GM23338 (cell line): ENCODE data around the gene ERC2. TPM values are rescaled to one million over a fixed set of nuclear protein-coding genes. Genes with fewer than 3 reads are reported as not detected.

ENCODE experiments used
- ATAC-seq: fragments of 200-7000 bp; cut with Tn5 transposase; 3 replicates; pipeline ENCODE4 v1.9.1; 2020
- DNase-seq: peaks from one replicate; pipeline ENCODE4 v3.0.0-alpha.2; 2015; ENCODE audit warnings: low spot score
- H2AFZ ChIP-seq: fragments of 200-600 bp; sonication (generic); 2 replicates; pipeline ENCODE4 v1.8.0; 2016; ENCODE audit warnings: antibody characterized with exemption, mild to moderate bottlenecking, moderate library complexity
- H3F3A ChIP-seq: fragments of 200-600 bp; sonication (generic); replicated peaks from 2 replicates; pipeline ENCODE4 v1.8.0; 2017; ENCODE audit warnings: antibody characterized with exemption, mixed run types, low read depth
- H3K27ac ChIP-seq: fragments of 200-600 bp; sonication (generic); 2 replicates; pipeline ENCODE4 v1.6.1; 2016; ENCODE audit warnings: low read depth
- H3K27me3 ChIP-seq: fragments of 200-600 bp; sonication (generic); 2 replicates; pipeline ENCODE4 v1.8.0; 2016; ENCODE audit warnings: mild to moderate bottlenecking, mixed run types, moderate library complexity; ENCODE audit not compliant: insufficient read depth
- H3K36me3 ChIP-seq: fragments of 200-600 bp; sonication (generic); 2 replicates; pipeline ENCODE4 v1.8.0; 2016; ENCODE audit warnings: mild to moderate bottlenecking; ENCODE audit not compliant: insufficient read depth
- H3K4me1 ChIP-seq: fragments of 200-600 bp; sonication (generic); 2 replicates; pipeline ENCODE4 v1.8.0; 2016; ENCODE audit warnings: mild to moderate bottlenecking, moderate library complexity; ENCODE audit not compliant: insufficient read depth
- H3K4me2 ChIP-seq: fragments of 200-600 bp; sonication (generic); 2 replicates; pipeline ENCODE4 v1.7.1; 2017; ENCODE audit warnings: mixed run types
- H3K4me3 ChIP-seq: fragments of 200-600 bp; sonication (generic); 2 replicates; pipeline ENCODE4 v1.6.1; 2016; ENCODE audit warnings: mixed run types
- H3K79me2 ChIP-seq: fragments of 200-600 bp; sonication (generic); replicated peaks from 2 replicates; pipeline ENCODE4 v1.8.0; 2017; ENCODE audit warnings: mild to moderate bottlenecking; ENCODE audit not compliant: insufficient read depth
- H3K9me2 ChIP-seq: fragments of 200-600 bp; sonication (generic); 2 replicates; pipeline ENCODE4 v1.8.0; 2017; ENCODE audit not compliant: insufficient read depth
- H4K20me1 ChIP-seq: fragments of 200-600 bp; sonication (generic); replicated peaks from 2 replicates; pipeline ENCODE4 v1.8.0; 2017; ENCODE audit warnings: mild to moderate bottlenecking; ENCODE audit not compliant: insufficient read depth
- H3K27ac Mint-ChIP-seq: 2 replicates; pipeline ENCODE4 v1.8.0; 2020; ENCODE audit warnings: inconsistent platforms, mild to moderate bottlenecking, moderate library complexity, mixed read lengths
- H3K27me3 Mint-ChIP-seq: 3 replicates; pipeline ENCODE4 v1.8.0; 2022; ENCODE audit warnings: low read depth, mild to moderate bottlenecking, moderate library complexity, mixed read lengths, inconsistent platforms; ENCODE audit not compliant: insufficient read depth, poor library complexity
- H3K36me3 Mint-ChIP-seq: 3 replicates; pipeline ENCODE4 v1.8.0; 2021; ENCODE audit warnings: low read depth, mild to moderate bottlenecking, inconsistent platforms, moderate library complexity, mixed read lengths
- H3K4me1 Mint-ChIP-seq: 3 replicates; pipeline ENCODE4 v1.8.0; 2020; ENCODE audit warnings: mild to moderate bottlenecking, inconsistent platforms, mixed read lengths
- H3K4me3 Mint-ChIP-seq: 3 replicates; pipeline ENCODE4 v1.8.0; 2021; ENCODE audit warnings: moderate library complexity, mild to moderate bottlenecking, inconsistent platforms, mixed read lengths
- H3K9me3 Mint-ChIP-seq: 3 replicates; pipeline ENCODE4 v1.8.0; 2020; ENCODE audit warnings: moderate library complexity, mild to moderate bottlenecking, inconsistent platforms, mixed read lengths
- CREB1 ChIP-seq: fragments of 250-450 bp; sonication (Bioruptor Pico); IDR thresholded peaks from 2 replicates; pipeline ENCODE4 v1.5.0; 2020; ENCODE audit warnings: low read depth, mild to moderate bottlenecking, moderate library complexity
- CTCF ChIP-seq, 2 experiments: fragments of 200-600 bp in 1 of 2; sonication (generic) in 1 of 2; conservative IDR thresholded peaks; 2 replicates each; pipeline versions ENCODE4 v1.5.1 to v1.6.1; 2016 to 2017; ENCODE audit warnings: antibody characterized with exemption in 2 of 2, low read depth in 2 of 2, mild to moderate bottlenecking in 2 of 2, moderate library complexity in 1 of 2
- ETS1 ChIP-seq: IDR thresholded peaks from 2 replicates; pipeline ENCODE4 v1.6.1; 2016; ENCODE audit warnings: antibody characterized with exemption
- EZH2 ChIP-seq: fragments of 200-600 bp; sonication (generic); IDR thresholded peaks from one replicate; pipeline ENCODE4 v1.8.0; 2017; ENCODE audit warnings: antibody characterized with exemption, mild to moderate bottlenecking, low read depth; ENCODE audit not compliant: unreplicated experiment
- EZH2phosphoT487 ChIP-seq: fragments of 200-600 bp; sonication (generic); IDR thresholded peaks from one replicate; pipeline ENCODE4 v1.8.1; 2018; ENCODE audit warnings: antibody characterized with exemption; ENCODE audit not compliant: unreplicated experiment
- JUNB ChIP-seq: IDR thresholded peaks from one replicate; pipeline ENCODE4 v1.6.1; 2016; ENCODE audit warnings: antibody characterized with exemption; ENCODE audit not compliant: unreplicated experiment
- NANOG ChIP-seq: IDR thresholded peaks from 2 replicates; pipeline ENCODE4 v1.6.1; 2016; ENCODE audit warnings: antibody characterized with exemption, borderline replicate concordance
- POLR2AphosphoS5 ChIP-seq: IDR thresholded peaks from 2 replicates; pipeline ENCODE4 v1.6.1; 2016; ENCODE audit warnings: antibody characterized with exemption, low read depth
- REST ChIP-seq: IDR thresholded peaks from one replicate; pipeline ENCODE4 v1.6.1; 2018; ENCODE audit warnings: antibody characterized with exemption; ENCODE audit not compliant: unreplicated experiment
- STAT1 ChIP-seq: IDR thresholded peaks from one replicate; pipeline ENCODE4 v1.6.1; 2016; ENCODE audit warnings: antibody characterized with exemption; ENCODE audit not compliant: unreplicated experiment
- ZNF114 ChIP-seq: fragments of 250-450 bp; sonication (Bioruptor Pico); IDR thresholded peaks from 2 replicates; pipeline ENCODE4 v1.5.0; 2020; ENCODE audit warnings: mild to moderate bottlenecking, moderate library complexity
- ZNF331 ChIP-seq: fragments of 250-450 bp; sonication (Bioruptor Pico); IDR thresholded peaks from 2 replicates; pipeline ENCODE4 v1.5.0; 2020; ENCODE audit warnings: low read depth, mild to moderate bottlenecking, moderate library complexity
- ZNF462 ChIP-seq: fragments of 250-450 bp; sonication (Bioruptor Pico); IDR thresholded peaks from 2 replicates; pipeline ENCODE4 v1.5.0; 2020; ENCODE audit warnings: mild to moderate bottlenecking, moderate library complexity
- polyA plus RNA-seq: library from polyadenylated mRNA; unstranded; fragments of >200 nt; fragmentation: Nextera tagmentation; extraction: Ambion mirVana; gene quantifications from 2 replicates; pipeline ENCODE4 v1.2.1, GENCODE V29; 2016
- total RNA-seq: library from RNA; depleted of rRNA; stranded (reverse); fragments of >200 nt; shearing (Covaris generic); gene quantifications from 2 replicates; pipeline ENCODE4 v1.2.3, GENCODE V29; 2014

ERC2 gene
- total and polyA plus RNA-seq, 2 experiments from 2014 or later: 11.8 to 13.7 TPM

- Histone ChIP-seq H3K4me3 (no peak overlapping the region), H2AFZ (0 out of 2 replicates have a peak overlapping the region, but pooled peaks have one; percentile 18), H3K27me3 (no peaks in the 10 kb centered on the region), H3K4me2 (peak overlapping the region; percentile 49; the same call in 1 of the 2 replicates), H3K27ac (no peak overlapping the region), H3K79me2 (no peaks in the 10 kb centered on the region), H4K20me1 (no peaks in the 10 kb centered on the region), H3K36me3 (no peaks in the 10 kb centered on the region), H3K4me1 (peaks cover 32% of the 10 kb centered on the region), H3F3A (no peaks in the 10 kb centered on the region), H3K9me2 (0 out of 2 replicates have a peak, but pooled peaks cover 2% of the 10 kb centered on the region)
- Mint-ChIP-seq H3K9me3 (no peaks in the 10 kb centered on the region; the same call in 2 of the 3 replicates), H3K27me3 (peaks cover 5% of the 10 kb centered on the region), H3K4me3 (no peak overlapping the region), H3K36me3 (no peaks in the 10 kb centered on the region), H3K4me1 (peaks cover 38% of the 10 kb centered on the region), H3K27ac (no peak overlapping the region)
- TF ChIP-seq NANOG (no peak), ZNF331 (no peak), JUNB (no peak), CTCF (conservative IDR thresholded peaks at IDR 0.05; ENCODE audit: low read depth in 2 of 2) (no peak), EZH2 (no peak), STAT1 (no peak), ETS1 (no peak), REST (no peak), ZNF462 (CRISPR knock-in tag) (no peak), ZNF114 (CRISPR knock-in tag) (no peak), POLR2AphosphoS5 (no peak), CREB1 (CRISPR knock-in tag) (no peak), EZH2phosphoT487 (no peak)
- peak; percentile 77 for ATAC-seq
- DNase-seq: peak; percentile 15
Observed at GRCh38 chr3:55512571-55513343, 955.5 kb downstream of the ERC2 start.
